IMR-90 (cell line): Measurements from ENCODE around the gene NMRK1. TPM values are rescaled to one million over a fixed set of nuclear protein-coding genes. Genes with fewer than 3 reads are reported as not detected.

Source experiments
- ATAC-seq: fragments of 200-7000 bp; cut with Tn5 transposase; 2 replicates; pipeline ENCODE4 v1.9.1; 2020; ENCODE audit warnings: low read depth, mild to moderate bottlenecking, moderate library complexity
- BruUV-seq: library from RNA; stranded (reverse); fragments of 400-500 nt; replicated peaks from 2 replicates; lab custom pipeline; 2021; lab: Mats Ljungman, UMichigan
- CTCF ChIA-PET: fragments of 300-600 bp; formaldehyde crosslinking; extraction: SDS; loops from one replicate; lab custom pipeline; 2021; ENCODE audit warnings: antibody characterized with exemption; lab: Yijun Ruan, JAX
- POLR2A ChIA-PET: fragments of 300-600 bp; sonication (Branson Sonifier 250); formaldehyde crosslinking; loops from one replicate; lab custom pipeline; 2022; ENCODE audit warnings: antibody characterized with exemption; ENCODE audit not compliant: unreplicated experiment; lab: Charles Lee
- DNase-seq: peaks from one replicate; pipeline ENCODE4 v3.0.0; 2013
- H2AFZ ChIP-seq: replicated peaks from 2 replicates; pipeline ENCODE3; 2013; ENCODE audit warnings: low read length, mild to moderate bottlenecking; ENCODE audit not compliant: poor library complexity
- H2AK5ac ChIP-seq: 2 replicates; pipeline ENCODE4 v1.6.1; 2013; ENCODE audit warnings: low read depth, low read length, inconsistent platforms
- H2AK9ac ChIP-seq: replicated peaks from 2 replicates; pipeline ENCODE3; 2013; ENCODE audit warnings: mild to moderate bottlenecking, low read depth, low read length, moderate library complexity; ENCODE audit not compliant: poor library complexity
- H2BK120ac ChIP-seq: 2 replicates; pipeline ENCODE4 v1.6.1; 2013; ENCODE audit warnings: low read depth, low read length, inconsistent platforms
- H2BK15ac ChIP-seq: 3 replicates; pipeline ENCODE4 v1.6.1; 2013; ENCODE audit warnings: low read depth, low read length, inconsistent platforms
- H2BK20ac ChIP-seq: 2 replicates; pipeline ENCODE4 v1.6.1; 2013; ENCODE audit warnings: low read depth, mild to moderate bottlenecking, inconsistent platforms, low read length, moderate library complexity
- H2BK5ac ChIP-seq: 2 replicates; pipeline ENCODE4 v1.6.1; 2013; ENCODE audit warnings: mild to moderate bottlenecking, low read depth, low read length, inconsistent platforms; ENCODE audit not compliant: poor library complexity, severe bottlenecking
- H3K14ac ChIP-seq: replicated peaks from 2 replicates; pipeline ENCODE4 v1.6.1; 2013; ENCODE audit warnings: low read depth, low read length, inconsistent platforms
- H3K18ac ChIP-seq: 2 replicates; pipeline ENCODE4 v1.6.1; 2013; ENCODE audit warnings: low read depth, low read length, control low read depth
- H3K23ac ChIP-seq: 2 replicates; pipeline ENCODE4 v1.6.1; 2013; ENCODE audit warnings: low read depth, low read length, inconsistent platforms
- H3K27ac ChIP-seq: 2 replicates; pipeline ENCODE4 v1.5.1; 2013; ENCODE audit warnings: mild to moderate bottlenecking, control low read depth, low read length; ENCODE audit not compliant: insufficient read depth
- H3K27me3 ChIP-seq: 2 replicates; pipeline ENCODE4 v1.6.1; 2013; ENCODE audit warnings: low read length; ENCODE audit not compliant: control insufficient read depth, insufficient read depth
- H3K36me3 ChIP-seq: 2 replicates; pipeline ENCODE4 v1.6.1; 2013; ENCODE audit warnings: low read length, mixed read lengths; ENCODE audit not compliant: control insufficient read depth, insufficient read depth
- H3K4ac ChIP-seq: 2 replicates; pipeline ENCODE4 v1.6.1; 2013; ENCODE audit warnings: low read depth, low read length, inconsistent platforms
- H3K4me1 ChIP-seq: 2 replicates; pipeline ENCODE4 v1.6.1; 2013; ENCODE audit warnings: low read length, mixed read lengths; ENCODE audit not compliant: control insufficient read depth, insufficient read depth
- H3K4me2 ChIP-seq: 2 replicates; pipeline ENCODE4 v1.6.1; 2013; ENCODE audit warnings: low read depth, mild to moderate bottlenecking, control low read depth, low read length, moderate library complexity
- H3K4me3 ChIP-seq: 2 replicates; pipeline ENCODE4 v1.5.1; 2013; ENCODE audit warnings: low read depth, mild to moderate bottlenecking, control low read depth, low read length, moderate library complexity; ENCODE audit not compliant: insufficient read depth
- H3K56ac ChIP-seq: 2 replicates; pipeline ENCODE4 v1.6.1; 2013; ENCODE audit warnings: low read length, inconsistent platforms; ENCODE audit not compliant: insufficient read depth; ENCODE audit errors: extremely low read depth
- H3K79me1 ChIP-seq, 2 experiments: 2 replicates each; pipeline ENCODE4 v1.6.1; 2013; ENCODE audit warnings: low read length in 2 of 2, inconsistent platforms in 1 of 2, low read depth in 1 of 2
- H3K9ac ChIP-seq: 2 replicates; pipeline ENCODE4 v1.6.1; 2013; ENCODE audit warnings: low read depth, low read length, control low read depth
- H3K9me1 ChIP-seq: 2 replicates; pipeline ENCODE4 v1.6.1; 2013; ENCODE audit warnings: low read length, inconsistent platforms; ENCODE audit not compliant: insufficient read depth
- H3K9me3 ChIP-seq: 2 replicates; pipeline ENCODE4 v1.6.1; 2013; ENCODE audit warnings: low read length; ENCODE audit not compliant: control insufficient read depth, insufficient read depth
- H4K20me1 ChIP-seq: 2 replicates; pipeline ENCODE4 v1.6.1; 2013; ENCODE audit warnings: low read length, inconsistent platforms; ENCODE audit not compliant: insufficient read depth
- H4K5ac ChIP-seq: 2 replicates; pipeline ENCODE4 v1.6.1; 2013; ENCODE audit warnings: mild to moderate bottlenecking, low read depth, low read length, control low read depth
- H4K8ac ChIP-seq, 2 experiments: 2 replicates each; pipeline ENCODE4 v1.6.1; 2013; ENCODE audit warnings: low read depth in 2 of 2, low read length in 2 of 2, control low read depth in 1 of 2, inconsistent platforms in 1 of 2
- H4K91ac ChIP-seq: 2 replicates; pipeline ENCODE4 v1.6.1; 2013; ENCODE audit warnings: low read depth, low read length, inconsistent platforms; ENCODE audit not compliant: insufficient read depth
- BHLHE40 ChIP-seq: fragments of 150-350 bp; IDR thresholded peaks from 2 replicates; pipeline ENCODE4 v1.6.1; 2016; ENCODE audit warnings: mild to moderate bottlenecking, low read depth, low read length
- CEBPB ChIP-seq: IDR thresholded peaks from 2 replicates; pipeline ENCODE4 v1.6.1; 2012; ENCODE audit warnings: low read depth, low read length, improper control_type of control experiment
- CTCF ChIP-seq: conservative IDR thresholded peaks from 2 replicates; pipeline ENCODE4 v1.5.1; 2012; ENCODE audit warnings: mild to moderate bottlenecking, low read depth, low read length, improper control_type of control experiment
- MAZ ChIP-seq: IDR thresholded peaks from 2 replicates; pipeline ENCODE4 v1.6.1; 2012; ENCODE audit warnings: low read depth, mild to moderate bottlenecking, low read length, improper control_type of control experiment, moderate library complexity, borderline replicate concordance
- NFE2L2 ChIP-seq: fragments of 150-350 bp; IDR thresholded peaks from 2 replicates; pipeline ENCODE4 v1.6.1; 2016; ENCODE audit warnings: low read depth, mild to moderate bottlenecking, low read length
- POLR2A ChIP-seq: IDR thresholded peaks from 2 replicates; pipeline ENCODE4 v1.6.1; 2012; ENCODE audit warnings: mild to moderate bottlenecking, low read depth, low read length
- RCOR1 ChIP-seq: IDR thresholded peaks from 2 replicates; pipeline ENCODE4 v1.6.1; 2012; ENCODE audit warnings: mild to moderate bottlenecking, low read length, improper control_type of control experiment; ENCODE audit not compliant: insufficient replicate concordance
- SMC3 ChIP-seq: fragments of 150-350 bp; IDR thresholded peaks from 2 replicates; pipeline ENCODE4 v1.6.1; 2016; ENCODE audit warnings: low read depth, mild to moderate bottlenecking, antibody characterized with exemption, low read length, moderate library complexity
- WGBS, 2 experiments: methylation state at CpG; one replicate each; pipeline versions ENCODE4 v1.1.5 to v1.1.7; 2013; ENCODE audit warnings: missing lambda C conversion rate in 2 of 2; ENCODE audit not compliant: insufficient read length in 1 of 2; ENCODE audit errors: extremely low coverage in 2 of 2; 5-methylcytosine and 5-hydroxymethylcytosine counted together
- dilution Hi-C: fragments of 300-500 bp; cut with HindIII; formaldehyde crosslinking; loops from one replicate; pipeline ENCODE4 v1.14.3; 2018; ENCODE audit warnings: low sequenced_read_pairs; ENCODE audit not compliant: unreplicated experiment
- in situ Hi-C: fragments of 300-500 bp; cut with MboI; formaldehyde crosslinking; loops from 3 replicates; pipeline ENCODE4 v1.14.3; 2019; ENCODE audit warnings: low sequenced_read_pairs, inconsistent platforms, mixed read lengths
- intact Hi-C: fragments of 100-400 bp; cut with micrococcal nuclease; formaldehyde crosslinking; loops from 2 replicates; pipeline ENCODE4 v1.10.0; 2022
- polyA plus RNA-seq, 3 experiments: library from polyadenylated mRNA; depleted of rRNA; stranded (reverse); fragments of >200 nt; gene quantifications; 2 replicates each; pipeline ENCODE4 v1.2.3, GENCODE V29; 2012; ENCODE audit warnings: low replicate concordance in 1 of 3
- total RNA-seq: library from RNA; depleted of rRNA; stranded (reverse); fragments of >200 nt; gene quantifications from 2 replicates; pipeline ENCODE4 v1.2.3, GENCODE V29; 2012
- TF ChIP-seq, protein P1 (sequence below): fragments of 150-350 bp; IDR thresholded peaks from 2 replicates; pipeline ENCODE4 v1.6.1; 2016; ENCODE audit warnings: low read depth, mild to moderate bottlenecking, low read length, moderate library complexity, borderline replicate concordance

NMRK1 gene
- total and polyA plus RNA-seq, 2 of the 4 experiments (the other 2 are of a cell fraction) = 5.7 to 5.9 TPM

- H3K14ac ChIP-seq = no peak overlapping the region
- BruUV-seq = no TSS peak
- dilution Hi-C loops (no loop called here), in situ Hi-C loops (no loop called here), intact Hi-C loops (no loop called here)
- no peak overlapping the region for H4K91ac ChIP-seq
- no peak for DNase-seq
- peak overlapping the region; percentile 80 for H2BK20ac ChIP-seq
- no peak overlapping the region for H3K4me3 ChIP-seq
- WGBS, 2 experiments = no CpG with 5 or more reads among the region's 3 CpGs
- no peak overlapping the region for H2AFZ ChIP-seq
- TF ChIP-seq RCOR1 = no peak
- TF ChIP-seq CTCF = no peak
- TF ChIP-seq SMC3 = no peak
- no peak for TF ChIP-seq NFE2L2
- no peak for TF ChIP-seq MAZ
- TF ChIP-seq, protein P1, sequence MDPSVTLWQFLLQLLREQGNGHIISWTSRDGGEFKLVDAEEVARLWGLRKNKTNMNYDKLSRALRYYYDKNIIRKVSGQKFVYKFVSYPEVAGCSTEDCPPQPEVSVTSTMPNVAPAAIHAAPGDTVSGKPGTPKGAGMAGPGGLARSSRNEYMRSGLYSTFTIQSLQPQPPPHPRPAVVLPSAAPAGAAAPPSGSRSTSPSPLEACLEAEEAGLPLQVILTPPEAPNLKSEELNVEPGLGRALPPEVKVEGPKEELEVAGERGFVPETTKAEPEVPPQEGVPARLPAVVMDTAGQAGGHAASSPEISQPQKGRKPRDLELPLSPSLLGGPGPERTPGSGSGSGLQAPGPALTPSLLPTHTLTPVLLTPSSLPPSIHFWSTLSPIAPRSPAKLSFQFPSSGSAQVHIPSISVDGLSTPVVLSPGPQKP = no peak
- no peak for TF ChIP-seq BHLHE40
- TF ChIP-seq POLR2A = no peak
- TF ChIP-seq CEBPB = no peak
- ChIA-PET CTCF (no interaction called here), POLR2A (no interaction called here)
- H3K9me3 ChIP-seq = no peaks in the 10 kb centered on the region
- H3K18ac ChIP-seq = 0 out of 2 replicates have a peak overlapping the region, but pooled peaks have one; percentile 73
- peaks cover 9% of the 10 kb centered on the region for H3K9me1 ChIP-seq
- no peak overlapping the region for H3K56ac ChIP-seq
- H2AK9ac ChIP-seq = no peak overlapping the region
- peak overlapping the region; percentile 26; the same call in 1 of the 2 replicates for H2BK120ac ChIP-seq
- no peak overlapping the region for H4K8ac ChIP-seq
- H3K4me2 ChIP-seq = no peak overlapping the region
- peak overlapping the region; percentile 74; the same call in 1 of the 3 replicates for H2BK15ac ChIP-seq
- peaks cover 21% of the 10 kb centered on the region for H3K4me1 ChIP-seq
- H3K23ac ChIP-seq = no peak overlapping the region
- peaks cover 0 to 3% of the 10 kb centered on the region in 2 experiments; a peak in 1 of 4 replicates for H3K79me1 ChIP-seq
- H4K5ac ChIP-seq = no peak overlapping the region
- H2AK5ac ChIP-seq = peak overlapping the region; percentile 80
- H3K36me3 ChIP-seq = no peaks in the 10 kb centered on the region
- no peak overlapping the region for H3K9ac ChIP-seq
- no peaks in the 10 kb centered on the region for H4K20me1 ChIP-seq
- no peaks in the 10 kb centered on the region for H3K27me3 ChIP-seq
- H2BK5ac ChIP-seq = no peak overlapping the region
- no peak overlapping the region for H3K27ac ChIP-seq
- ATAC-seq = no peak
- H3K4ac ChIP-seq = no peak overlapping the region
These were observed 51.2 kb downstream of the NMRK1 start for GRCh38 chr9:75036793-75037192.
